WERI-Rb-1 (cell line): ENCODE measurements around the gene COQ8A.

Experiments
- DNase-seq: peaks from one replicate; pipeline ENCODE4 v3.0.0-alpha.2; 2020
- H3K27ac ChIP-seq: fragments of 250-450 bp; sonication (Bioruptor Pico); 2 replicates; pipeline ENCODE4 v1.5.1; 2020; ENCODE audit warnings: mild to moderate bottlenecking, moderate library complexity
- H3K27me3 ChIP-seq: fragments of 250-450 bp; sonication (Bioruptor Pico); 2 replicates; pipeline ENCODE4 v1.5.1; 2021; ENCODE audit warnings: mild to moderate bottlenecking, low read depth, moderate library complexity; ENCODE audit not compliant: insufficient read depth, severe bottlenecking
- H3K36me3 ChIP-seq: fragments of 250-450 bp; sonication (Bioruptor Pico); 2 replicates; pipeline ENCODE4 v1.5.1; 2020; ENCODE audit warnings: mild to moderate bottlenecking, moderate library complexity
- H3K4me3 ChIP-seq: 2 replicates; pipeline ENCODE4 v1.5.1; 2011; ENCODE audit warnings: low read depth, mild to moderate bottlenecking, control low read depth, low read length
- H3K9me3 ChIP-seq: fragments of 250-450 bp; sonication (Bioruptor Pico); 2 replicates; pipeline ENCODE4 v1.5.1; 2021; ENCODE audit warnings: mild to moderate bottlenecking, moderate library complexity; ENCODE audit not compliant: severe bottlenecking
- TF ChIP-seq, protein P1 (sequence below): IDR thresholded peaks from 2 replicates; pipeline ENCODE4 v1.5.1; 2011; ENCODE audit warnings: low read depth, mild to moderate bottlenecking, control low read depth, inconsistent platforms, low read length

The COQ8A gene

DNA sequence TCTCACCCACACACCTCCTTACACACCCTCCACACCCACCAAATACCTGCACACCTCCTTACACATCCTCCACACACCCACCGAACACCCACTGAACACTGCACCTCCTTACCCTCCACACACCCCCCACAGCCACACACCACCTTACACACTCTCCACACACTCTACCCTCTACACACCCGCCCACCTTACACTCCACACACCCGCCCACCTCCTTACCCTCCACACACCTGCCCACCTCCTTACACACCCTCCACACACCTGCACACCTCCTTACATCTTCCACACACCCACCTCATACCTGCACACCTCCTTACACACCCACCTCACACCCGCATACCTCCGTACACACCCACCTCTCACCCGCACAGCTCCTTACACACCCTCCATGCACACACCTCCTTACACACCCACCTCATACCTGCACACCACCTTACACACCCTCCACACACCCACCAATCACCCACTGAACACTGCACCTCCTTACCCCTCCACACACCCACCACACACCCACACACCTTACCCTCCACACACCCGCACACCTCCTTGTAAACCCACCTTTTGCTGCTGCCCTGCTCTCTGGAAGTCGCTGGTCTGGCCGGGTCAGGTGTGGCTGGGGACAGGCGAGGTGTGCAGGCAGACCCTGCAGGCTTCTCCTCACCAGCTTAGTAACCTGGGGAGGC, 38.5 kb downstream of the COQ8A start:
- Histone ChIP-seq H3K27me3 (no peaks in the 10 kb centered on the region), H3K36me3 (no peaks in the 10 kb centered on the region), H3K9me3 (no peaks in the 10 kb centered on the region), H3K4me3 (no peak overlapping the region), H3K27ac (no peak overlapping the region)
- no peak for DNase-seq
- TF ChIP-seq, protein P1, sequence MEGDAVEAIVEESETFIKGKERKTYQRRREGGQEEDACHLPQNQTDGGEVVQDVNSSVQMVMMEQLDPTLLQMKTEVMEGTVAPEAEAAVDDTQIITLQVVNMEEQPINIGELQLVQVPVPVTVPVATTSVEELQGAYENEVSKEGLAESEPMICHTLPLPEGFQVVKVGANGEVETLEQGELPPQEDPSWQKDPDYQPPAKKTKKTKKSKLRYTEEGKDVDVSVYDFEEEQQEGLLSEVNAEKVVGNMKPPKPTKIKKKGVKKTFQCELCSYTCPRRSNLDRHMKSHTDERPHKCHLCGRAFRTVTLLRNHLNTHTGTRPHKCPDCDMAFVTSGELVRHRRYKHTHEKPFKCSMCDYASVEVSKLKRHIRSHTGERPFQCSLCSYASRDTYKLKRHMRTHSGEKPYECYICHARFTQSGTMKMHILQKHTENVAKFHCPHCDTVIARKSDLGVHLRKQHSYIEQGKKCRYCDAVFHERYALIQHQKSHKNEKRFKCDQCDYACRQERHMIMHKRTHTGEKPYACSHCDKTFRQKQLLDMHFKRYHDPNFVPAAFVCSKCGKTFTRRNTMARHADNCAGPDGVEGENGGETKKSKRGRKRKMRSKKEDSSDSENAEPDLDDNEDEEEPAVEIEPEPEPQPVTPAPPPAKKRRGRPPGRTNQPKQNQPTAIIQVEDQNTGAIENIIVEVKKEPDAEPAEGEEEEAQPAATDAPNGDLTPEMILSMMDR = no peak

DNA sequence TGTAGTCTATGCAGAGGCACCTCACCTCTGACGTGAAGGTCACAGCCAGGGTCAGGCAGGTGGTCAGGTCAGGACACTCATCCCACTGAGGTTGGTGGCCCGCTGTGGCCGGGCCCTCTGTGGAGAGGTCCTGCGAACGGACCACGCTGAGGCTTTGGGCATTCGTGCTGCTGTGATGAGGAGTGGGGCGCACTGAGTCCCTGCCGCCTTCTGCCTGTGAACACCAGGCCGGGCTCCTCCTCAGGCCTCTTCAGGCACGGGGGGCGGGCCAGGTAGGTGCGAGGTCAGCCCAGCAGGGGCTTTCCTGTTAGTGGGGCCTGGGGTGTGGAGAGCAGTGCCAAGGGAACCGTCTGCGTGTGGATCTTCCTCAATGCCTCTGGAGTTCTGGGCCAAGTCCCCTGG, 39.0 kb downstream of the COQ8A start:
- H3K9me3 ChIP-seq = no peaks in the 10 kb centered on the region
- TF ChIP-seq, protein P1 = no peak
- no peak overlapping the region for H3K4me3 ChIP-seq
- H3K27me3 ChIP-seq = no peaks in the 10 kb centered on the region
- DNase-seq = no peak
- H3K36me3 ChIP-seq = no peaks in the 10 kb centered on the region
- H3K27ac ChIP-seq = no peak overlapping the region

DNA sequence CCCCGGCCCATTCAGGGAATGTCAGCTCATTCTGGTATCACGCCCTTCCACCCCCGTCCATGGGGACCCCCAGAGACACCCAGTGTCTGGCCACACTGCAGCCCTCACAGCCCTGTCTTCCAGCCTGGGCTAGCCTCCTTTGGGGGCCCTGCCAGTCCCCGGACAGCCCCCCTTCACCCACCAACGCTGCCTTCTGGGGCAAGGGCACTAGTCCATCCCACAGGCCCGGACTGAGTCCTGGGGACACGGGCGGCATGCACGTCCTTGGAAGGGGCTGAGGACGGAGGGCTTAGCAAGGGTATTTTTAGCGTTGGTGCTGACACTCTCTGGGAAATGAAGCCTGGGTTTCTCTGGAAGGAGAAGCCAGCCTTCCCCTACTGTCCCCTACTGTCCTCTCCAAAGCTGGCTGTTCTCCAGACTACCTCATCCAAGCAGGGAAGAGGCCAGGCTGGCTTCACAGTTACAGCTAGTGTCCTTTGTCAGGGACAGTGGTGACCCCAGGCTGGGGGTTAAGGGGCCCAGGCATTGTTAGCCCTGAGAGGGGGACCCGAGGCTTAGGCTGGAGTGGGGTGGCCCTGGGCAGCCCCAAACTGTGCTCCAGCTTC, 39.5 kb downstream of the COQ8A start:
- Histone ChIP-seq H3K4me3 (no peak overlapping the region), H3K27ac (no peak overlapping the region), H3K27me3 (no peaks in the 10 kb centered on the region), H3K9me3 (no peaks in the 10 kb centered on the region), H3K36me3 (no peaks in the 10 kb centered on the region)
- DNase-seq = no peak
- TF ChIP-seq, protein P1 = no peak

DNA sequence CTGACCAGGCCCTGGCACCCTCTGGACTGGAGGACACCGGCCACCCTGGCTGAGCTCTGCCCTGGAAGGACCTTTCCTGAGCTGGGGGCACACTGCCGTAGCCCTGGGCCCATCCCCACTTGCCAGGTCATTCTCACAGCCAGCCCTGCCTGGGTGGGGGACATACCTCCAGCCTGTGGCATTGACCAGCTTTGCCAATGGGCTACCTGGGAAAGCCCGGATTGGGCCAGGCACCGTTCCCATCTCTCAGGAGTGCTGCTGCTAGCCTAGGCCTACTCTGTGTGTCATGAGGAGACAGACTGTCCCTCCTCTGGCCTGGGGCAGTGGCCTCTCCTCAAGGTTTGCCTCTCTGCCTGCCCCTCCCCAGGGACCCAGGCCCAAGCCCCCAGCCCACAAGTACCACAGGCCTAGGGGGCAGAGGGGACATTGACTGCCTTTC, 40.0 kb downstream of the COQ8A start:
- no peak overlapping the region for H3K27ac ChIP-seq
- no peaks in the 10 kb centered on the region for H3K27me3 ChIP-seq
- TF ChIP-seq, protein P1 = no peak
- DNase-seq = no peak
- no peaks in the 10 kb centered on the region for H3K9me3 ChIP-seq
- no peaks in the 10 kb centered on the region for H3K36me3 ChIP-seq
- no peak overlapping the region for H3K4me3 ChIP-seq

DNA sequence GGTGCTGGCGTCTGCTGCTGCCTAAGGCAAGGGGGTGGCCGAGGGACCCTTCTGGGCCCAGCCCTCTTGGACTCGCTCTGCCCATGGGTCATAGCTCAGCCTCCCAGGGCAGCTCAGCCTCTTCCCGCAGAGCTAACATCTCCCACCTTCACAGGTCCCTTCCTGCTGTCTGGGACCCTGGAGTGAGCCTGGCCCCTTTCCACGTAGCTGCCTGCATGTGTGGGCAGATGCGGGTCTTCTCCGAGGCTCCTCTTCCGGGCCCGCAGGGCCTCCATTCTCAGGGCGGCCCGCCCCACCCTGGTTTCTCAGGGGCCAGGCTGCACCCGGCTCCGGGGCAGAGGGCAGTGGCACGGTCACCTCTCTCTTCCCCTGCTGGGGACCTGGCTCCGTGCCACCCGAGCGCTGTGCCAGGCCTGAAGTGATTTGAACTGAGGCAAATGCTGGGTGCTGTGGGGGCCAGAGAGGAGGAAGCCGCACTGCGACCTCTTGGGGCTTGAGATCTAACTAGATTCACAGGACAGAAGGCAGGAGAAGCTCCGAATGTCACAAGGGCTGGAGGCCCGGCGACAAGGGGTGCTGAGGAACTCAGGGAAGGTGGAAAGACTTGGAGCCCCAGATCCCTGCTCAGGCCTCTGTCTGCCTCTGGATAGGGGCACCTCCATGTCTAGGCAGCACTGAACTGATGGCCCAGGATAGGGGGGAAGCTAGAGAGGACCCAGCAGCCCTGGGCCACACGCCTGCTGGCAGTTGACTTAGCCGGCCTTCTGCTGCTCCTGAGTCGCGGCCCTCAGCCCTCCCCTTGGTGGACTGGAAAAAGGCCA, 40.7 kb downstream of the COQ8A start:
- H3K27me3 ChIP-seq = no peaks in the 10 kb centered on the region
- TF ChIP-seq, protein P1 = no peak

More for the DNA sequence above, 40.7 kb downstream of the COQ8A start:
- DNase-seq = no peak
- H3K9me3 ChIP-seq = no peaks in the 10 kb centered on the region
- no peaks in the 10 kb centered on the region for H3K36me3 ChIP-seq
- no peak overlapping the region for H3K27ac ChIP-seq
- no peak overlapping the region for H3K4me3 ChIP-seq
